GM03348 (cell line): ENCODE results near the gene EPB42.
"Not testable (repeated sequence)": the region's sequence is repeated elsewhere in the genome, so short reads cannot be mapped to it uniquely, and the experiment has no call there.

Experiments used
- DNase-seq: peaks from one replicate; pipeline ENCODE4 v3.0.0; 2012; ENCODE audit warnings: low spot score

EPB42 gene

DNA sequence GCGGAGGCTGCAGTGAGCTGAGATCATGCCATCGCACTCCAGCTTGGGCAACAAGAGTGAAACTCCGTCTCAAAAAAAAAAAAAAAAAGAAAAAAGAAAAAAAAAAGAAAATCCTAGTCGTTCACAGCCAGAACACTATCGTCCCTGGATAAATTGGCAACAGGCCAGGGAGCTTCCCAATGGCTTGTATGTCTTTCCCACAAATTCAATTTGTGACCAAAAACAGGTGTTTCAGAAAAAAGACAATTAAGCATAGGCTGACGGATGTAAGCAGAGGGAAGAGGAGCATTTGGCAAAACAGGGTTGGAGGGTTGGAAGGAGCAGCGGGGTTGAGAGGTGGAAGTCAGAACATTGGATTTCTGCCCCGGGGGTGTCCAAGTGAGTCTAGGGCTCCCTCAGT, 8.5 kb downstream of the EPB42 start:
- no peak for DNase-seq

DNA sequence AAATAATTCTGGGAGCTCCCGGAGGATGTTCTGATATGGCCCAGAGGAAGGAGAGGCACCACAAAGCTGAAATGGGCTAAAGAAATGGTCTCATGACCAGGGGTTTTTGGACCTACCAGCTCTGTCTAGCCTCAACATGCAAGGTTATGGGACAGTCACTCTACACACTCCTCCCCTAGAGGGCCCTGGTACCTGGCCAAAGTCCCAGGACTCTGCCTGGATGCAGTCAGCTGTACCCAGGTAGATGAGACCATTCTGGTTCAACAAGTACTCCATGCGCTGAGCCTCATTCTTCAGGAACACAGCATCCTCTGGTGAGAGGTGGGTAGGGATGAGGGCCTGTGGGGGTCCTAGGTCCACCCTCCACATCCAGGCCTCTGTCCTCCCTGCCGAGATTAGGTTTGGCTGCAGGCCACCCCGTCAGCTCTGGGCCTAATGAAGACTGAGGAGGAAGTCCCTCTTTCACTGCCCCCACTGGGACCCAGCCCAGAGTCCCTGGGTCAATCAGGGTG, 9.5 kb downstream of the EPB42 start:
- DNase-seq: no peak

DNA sequence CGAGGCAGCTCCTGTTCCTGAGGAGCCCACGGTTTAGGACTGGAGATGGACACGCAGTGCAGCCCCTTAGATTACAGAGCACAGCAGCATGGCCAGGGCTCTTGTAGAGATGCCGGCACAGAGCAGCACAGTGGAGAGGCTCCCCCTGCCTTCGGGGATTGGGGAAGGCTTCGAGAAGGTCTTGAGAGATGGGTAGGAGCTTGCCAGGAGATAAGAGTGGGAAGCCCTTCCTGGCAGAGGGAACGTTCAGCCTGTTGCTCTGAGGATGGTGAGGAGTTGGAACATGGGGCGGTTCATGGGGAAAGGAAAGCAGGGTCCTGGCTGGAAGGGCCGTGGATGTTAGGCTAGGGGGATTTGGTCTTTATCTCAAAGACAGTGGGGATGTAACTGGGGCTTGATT, 10.0 kb downstream of the EPB42 start:
- no peak for DNase-seq

DNA sequence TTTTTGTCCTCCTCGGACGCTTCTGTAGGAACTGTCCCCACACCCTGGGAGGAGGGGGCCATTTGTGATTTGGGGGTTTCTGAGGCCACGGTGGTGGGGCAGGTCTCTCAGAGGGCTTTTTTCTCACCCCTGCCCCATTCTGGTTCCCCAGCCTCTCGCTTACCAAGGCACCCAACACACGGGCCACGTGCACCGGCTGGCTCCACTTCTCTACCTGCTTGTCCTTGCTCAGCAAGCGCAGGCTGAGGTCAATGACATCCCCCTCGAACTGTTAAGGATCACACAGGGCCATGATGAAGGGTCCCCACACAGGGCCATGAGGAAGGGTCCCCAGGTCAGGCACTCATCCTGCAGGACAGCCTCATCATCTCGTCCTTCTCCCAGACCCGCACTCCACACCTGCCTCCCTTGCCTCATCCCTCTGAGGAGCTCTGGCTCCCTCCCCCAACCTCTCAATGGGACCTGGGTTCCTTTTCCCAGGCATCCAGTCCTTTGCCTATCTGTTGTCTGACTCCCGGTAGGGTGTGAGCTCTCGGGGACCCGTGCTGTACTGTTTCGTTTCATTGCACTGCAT, 10.6 kb downstream of the EPB42 start:
- no peak for DNase-seq

DNA sequence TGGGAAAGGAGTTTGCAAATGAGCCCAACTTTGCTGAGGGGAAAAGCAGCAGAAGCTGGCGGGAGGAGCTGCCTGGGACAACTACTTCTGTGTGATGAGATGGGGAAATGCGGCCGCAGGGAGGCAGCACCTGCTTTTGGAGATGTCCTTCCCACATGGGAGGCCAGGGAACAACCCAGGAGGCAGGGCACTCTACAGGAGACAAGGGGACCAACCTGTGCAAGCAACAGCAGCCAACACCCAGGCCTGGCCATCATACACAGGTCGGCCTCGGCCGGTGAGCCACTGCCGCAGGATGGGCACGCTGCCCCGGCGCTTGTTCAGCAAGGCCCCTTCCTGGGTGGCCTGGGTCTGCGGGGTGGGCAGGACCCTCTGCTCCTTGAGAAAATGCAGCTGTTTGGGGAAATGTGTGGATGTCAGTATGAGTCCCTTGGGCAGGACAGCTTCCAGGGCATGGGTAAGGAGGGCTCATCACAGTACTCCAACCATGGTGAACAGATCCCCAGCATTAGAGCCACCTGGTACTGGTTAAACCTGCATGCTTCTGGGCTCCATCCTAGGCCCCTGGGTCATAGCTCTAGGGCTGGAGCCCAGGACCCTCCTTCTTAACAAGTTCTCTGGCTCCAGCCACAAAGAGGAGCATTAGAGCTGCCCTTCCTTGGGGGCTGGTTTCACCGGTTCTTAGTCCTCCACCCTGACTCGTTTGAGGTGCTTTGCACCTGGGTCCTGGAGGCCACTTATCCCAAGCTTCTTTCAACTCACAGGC, 11.6 kb downstream of the EPB42 start:
- DNase-seq: peak; percentile 59

DNA sequence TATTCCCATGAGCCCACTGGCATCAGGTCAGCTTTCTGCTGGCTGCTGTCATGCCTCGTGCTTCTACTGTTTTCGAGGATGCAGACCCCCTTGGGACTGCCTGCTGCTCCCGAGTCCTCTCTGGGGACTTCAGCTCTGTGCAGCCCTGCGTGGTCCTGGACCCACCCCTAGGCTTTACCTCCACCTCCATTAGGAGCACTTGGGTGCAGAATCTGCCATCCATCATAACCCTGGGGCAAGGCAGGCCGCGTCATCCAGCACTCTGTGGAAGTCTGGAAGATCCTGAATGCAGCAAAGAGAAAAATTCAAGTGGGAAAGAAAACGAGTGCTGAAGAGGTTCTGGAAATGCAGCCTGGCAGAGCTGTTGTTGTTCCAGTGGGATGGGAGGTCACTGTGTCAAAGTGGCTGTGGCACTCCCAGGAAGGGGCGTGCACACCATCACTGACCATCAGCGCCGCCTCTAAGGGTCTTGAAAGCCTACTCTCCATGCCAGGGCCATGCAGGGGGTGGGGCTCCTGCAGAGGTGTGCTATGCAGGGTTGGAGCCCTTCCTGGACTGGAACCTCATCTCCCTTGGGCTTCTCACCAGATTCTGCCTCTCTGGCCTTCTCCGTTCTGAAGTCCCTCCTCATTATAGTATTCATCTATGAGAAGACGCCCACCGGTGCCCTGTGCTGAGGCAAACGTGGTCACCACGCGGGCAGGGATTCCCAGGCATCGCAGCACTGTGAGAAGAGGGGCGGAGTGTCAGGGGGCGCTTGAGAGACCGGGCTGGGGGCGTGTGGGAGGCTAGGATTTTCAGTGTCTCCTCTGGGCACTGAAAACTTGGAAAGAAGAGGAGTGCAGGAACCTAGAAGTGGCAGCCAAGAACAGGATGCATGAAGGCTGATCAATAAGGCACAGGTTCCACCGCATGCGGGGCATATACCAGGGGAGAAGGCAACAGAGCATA, 12.5 kb downstream of the EPB42 start:
- DNase-seq: no peak

DNA sequence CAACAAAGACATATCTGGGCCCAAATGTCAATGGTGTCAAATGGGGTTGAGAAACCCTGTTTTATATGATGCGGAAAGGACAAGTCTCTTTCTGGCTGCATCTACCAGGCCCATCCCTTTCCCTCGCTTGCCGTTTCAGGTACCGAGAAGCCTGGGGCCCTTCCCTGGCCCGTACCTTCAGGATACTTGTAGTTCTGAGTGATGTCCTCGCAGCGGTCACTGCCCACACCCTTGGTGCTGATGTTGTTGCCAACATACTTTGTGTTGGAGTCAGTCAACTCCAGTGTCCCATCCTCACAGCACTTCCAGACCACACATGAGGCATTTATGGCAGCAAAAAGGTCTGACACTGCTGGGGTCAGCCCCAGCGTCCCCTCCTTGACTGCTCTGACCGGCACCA, 13.8 kb downstream of the EPB42 start:
- DNase-seq: no peak

DNA sequence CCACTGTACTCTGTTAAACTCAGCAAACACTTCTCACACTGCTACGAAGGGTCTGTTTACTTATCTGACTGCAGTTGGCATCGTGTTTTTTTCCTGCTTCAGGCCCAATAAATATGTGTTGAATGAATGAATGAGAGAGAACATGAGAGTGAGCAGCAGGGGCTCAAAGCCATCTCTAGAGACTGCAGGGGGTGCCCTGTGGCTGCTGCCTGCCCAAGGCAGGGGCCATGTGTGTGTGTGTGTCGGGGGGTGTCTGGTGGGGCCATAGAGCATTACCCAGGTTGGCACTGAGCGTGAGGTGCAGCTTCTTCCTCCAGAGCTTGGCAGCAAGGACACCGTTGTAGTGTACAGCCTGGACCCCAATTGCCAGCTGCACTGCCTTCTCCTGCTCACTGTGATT, 14.8 kb downstream of the EPB42 start:
- DNase-seq: no peak

DNA sequence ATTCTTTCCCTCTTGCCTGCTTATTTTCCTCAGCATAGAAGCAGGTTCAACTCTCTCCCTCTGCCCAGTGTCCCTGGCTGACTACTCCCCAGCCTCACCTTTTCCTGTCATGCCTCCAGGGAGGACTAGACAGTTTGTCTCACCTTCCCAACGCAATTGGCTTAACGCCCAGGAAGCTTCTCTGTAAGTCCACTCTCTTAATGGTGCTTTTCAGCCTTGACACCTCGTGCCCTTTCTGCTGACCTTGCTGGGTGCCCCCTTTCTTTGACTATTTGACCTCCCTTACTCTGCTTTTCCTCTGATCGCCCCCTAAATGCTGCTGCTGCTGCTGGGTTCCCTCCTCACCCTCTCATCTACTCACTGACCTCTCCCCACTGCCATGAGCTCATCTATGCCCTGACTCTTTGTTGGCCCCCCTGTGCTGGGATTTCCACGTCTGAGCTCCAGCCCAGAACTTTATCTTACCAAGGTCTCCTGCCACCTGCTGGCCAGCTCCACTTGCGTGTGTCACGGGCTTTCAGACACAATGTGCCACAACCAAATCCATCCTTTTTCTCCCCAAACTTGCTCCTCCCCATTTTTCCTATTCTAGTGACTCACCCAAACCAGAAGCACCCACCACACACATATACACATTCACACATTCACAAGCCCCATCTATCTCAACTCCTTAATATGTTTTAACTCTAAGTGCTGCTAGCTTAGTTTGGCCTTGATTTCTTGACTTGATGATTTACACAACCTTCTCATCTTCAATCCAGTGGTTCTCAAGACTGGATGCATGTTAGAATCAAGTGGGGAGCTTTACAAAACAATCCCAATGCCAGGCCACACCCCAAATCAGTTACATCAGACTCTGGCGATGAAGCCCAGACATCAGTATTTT, 16.6 kb downstream of the EPB42 start:
- peak; percentile 67 for DNase-seq

DNA sequence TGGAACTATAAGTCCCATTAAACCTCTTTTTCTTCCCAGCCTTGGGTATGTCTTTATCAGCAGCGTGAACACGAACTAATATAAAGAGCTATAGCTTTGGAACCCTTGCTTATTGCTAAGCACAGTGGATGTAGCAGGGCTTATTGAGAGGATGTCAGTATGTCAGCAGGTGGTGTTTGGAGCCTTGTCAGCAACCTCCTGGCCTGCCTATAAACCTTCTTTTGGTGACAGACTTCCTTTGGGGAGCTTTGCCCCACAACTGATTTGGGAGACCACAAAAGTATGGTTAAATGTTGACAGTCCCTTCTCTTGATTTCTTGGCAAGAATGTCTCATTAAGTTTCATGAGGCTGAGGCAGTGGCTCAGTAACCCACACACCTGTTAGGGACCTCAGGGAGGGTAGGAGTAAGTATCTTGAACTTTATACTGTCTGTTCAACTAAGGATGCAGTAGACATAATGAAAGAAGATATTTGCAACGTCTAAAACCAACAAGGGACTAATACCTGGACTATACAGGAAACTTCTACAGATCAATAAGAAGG, 20.8 kb downstream of the EPB42 start:
- no peak for DNase-seq

DNA sequence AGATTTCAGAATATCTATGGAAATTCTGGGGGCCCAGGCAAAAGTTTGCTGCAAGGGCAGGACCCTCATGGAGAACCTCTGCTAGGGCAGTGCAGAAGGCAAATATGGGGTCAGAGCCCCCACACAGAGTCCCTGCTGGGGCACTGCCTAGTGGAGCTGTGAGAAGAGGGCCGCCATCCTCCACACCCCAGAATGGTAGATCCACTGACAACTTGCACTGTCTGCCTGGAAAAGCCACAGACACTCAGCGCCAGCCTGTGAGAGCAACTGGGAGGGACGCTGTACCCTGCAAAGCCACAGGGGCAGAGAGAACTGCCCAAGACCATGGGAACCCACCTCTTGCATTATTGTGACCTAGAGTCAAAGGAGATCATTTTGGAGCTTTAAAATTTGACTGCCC, 21.8 kb downstream of the EPB42 start:
- no peak for DNase-seq

DNA sequence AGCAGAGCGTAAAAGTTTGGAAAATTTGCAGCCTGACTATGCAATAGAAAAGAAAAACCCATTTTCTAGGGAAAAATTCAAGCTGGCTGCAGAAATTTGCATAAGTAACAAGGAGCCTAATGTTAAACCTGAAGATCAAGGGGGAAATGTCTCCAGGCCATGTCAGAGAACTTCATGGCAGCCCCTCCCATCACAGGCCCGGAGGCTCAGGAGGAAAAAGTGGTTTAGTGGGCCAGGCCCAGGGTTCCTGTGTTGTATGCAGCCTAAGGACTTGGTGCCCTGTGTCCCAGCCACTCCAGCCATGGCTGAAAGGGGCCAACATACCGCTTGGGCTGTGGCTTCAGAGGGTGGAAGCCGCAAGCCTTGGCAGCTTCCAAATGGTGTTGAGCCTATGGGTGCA, 22.3 kb downstream of the EPB42 start:
- not testable (repeated sequence) for DNase-seq

DNA sequence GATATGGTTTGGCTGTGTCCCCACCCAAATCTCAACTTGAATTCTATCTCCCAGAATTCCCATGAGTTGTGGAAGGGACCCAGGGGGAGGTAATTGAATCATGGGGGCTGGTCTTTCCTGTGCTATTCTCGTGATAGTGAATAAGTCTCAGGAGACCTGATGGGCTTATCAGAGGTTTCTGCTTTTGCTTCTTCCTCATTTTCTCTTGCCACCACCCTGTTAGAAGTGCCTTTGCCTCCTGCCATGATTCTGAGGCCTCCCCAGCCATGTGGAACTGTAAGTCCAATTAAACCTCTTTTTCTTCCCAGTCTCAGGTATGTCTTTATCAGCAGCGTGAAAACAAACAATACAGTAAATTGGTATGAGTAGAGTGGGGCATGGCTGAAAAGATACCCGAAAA, 23.0 kb downstream of the EPB42 start:
- DNase-seq: not testable (repeated sequence)

DNA sequence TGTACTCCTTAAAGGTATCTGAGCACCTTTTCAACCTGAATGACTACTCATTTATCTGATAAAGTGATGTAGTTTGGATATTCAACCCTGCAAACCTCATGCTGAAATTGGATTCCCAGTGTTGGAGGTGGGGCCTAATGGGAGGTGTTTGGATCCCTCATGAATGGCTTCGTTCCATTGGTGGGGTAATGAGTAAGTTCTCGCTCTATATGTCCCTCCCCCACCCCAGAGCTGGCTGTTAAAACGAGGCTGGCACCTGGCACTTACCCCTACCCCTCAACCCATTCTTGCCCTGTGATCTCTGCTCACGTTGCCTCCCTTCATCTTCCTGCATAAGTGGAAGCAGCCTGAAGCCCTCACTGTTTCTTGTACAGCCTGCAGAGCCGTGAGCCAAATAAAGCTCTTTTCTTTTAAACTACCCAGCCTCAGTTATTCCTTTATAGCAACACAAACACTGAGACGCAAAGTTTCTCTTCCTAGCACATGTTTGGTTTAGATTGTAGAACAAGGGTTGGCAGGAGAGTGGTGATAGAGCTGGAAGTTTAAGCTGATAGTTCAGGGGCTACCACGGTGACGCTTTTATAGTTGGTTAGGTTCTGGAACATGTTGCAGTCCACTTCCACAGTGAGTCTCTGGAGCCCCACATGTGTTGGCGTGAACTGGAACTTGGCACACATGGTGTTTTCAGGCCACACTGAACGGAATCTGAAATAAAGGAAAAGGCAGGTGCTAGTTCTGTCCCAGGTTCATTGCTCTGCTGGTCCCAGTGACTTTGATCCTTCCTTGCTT, 23.9 kb downstream of the EPB42 start:
- no peak for DNase-seq

DNA sequence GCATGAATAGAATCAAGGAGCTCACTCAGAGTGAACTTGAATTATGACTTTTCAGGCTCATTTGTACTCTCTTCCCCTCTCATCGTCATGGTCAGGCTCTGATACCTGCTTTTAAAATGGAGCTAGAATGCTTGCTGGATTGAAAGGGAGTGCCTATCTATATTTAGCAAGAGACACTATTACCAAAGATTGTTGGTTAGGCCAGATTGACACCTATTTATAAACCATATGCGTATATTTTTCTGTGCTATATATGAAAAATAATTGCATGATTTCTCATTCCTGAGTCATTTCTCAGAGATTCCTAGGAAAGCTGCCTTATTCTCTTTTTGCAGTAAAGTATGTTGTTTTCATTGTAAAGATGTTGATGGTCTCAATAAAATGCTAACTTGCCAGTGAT, 26.0 kb downstream of the EPB42 start:
- no peak for DNase-seq

DNA sequence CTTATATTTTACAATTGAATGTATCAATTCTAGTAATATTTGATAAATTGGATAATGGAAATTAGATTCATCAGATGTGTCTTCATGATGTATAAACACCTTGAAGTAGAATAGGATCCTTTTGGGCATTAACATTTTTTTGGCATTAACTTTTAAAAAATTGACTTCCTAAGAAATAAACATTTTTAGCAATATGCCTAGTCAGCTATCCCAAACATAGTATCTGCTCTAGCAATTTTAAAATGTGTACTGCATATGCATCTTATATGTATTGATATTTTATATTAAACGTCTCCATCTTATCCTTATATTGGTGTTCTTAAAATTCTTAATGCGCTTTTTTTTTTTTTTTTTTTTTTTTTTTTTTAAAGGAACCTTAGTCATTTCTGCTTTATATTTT, 27.1 kb downstream of the EPB42 start:
- DNase-seq: no peak

DNA sequence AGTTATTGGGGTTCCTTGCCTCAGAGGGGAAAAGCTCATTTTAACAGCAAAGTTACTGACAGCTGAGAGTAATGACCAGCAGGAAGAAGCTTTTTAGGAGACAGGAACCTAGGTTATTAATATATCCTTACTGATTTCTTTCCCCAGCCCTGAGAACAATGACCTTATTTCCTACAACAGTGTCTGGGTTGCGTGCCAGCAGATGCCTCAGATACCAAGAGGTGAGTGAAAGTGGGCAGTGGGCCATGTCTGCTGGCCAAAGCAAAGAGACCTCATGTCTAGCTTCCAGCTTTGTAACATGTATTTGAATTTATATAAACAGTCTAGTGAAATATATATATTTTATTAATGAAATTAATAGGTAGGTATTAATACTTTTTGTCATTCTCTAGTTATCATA, 30.6 kb downstream of the EPB42 start:
- DNase-seq: no peak

DNA sequence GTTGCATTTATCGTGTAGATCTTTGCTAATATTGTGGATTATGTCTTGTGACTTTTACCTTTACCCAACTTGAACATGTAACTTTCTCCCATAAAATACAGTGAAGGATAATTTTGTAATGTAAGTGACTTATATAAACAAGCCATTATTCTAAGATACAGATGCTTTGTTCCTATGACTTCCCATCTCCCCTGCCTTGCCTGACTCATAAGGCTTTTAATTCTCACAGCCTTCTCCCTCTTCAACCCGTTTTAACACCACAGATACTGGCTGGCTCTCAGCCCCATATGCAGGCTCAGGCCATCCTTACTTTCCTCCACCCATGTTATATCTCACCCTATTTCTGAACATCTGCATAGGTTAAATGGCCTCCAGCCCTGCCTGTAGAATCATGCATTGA, 31.5 kb downstream of the EPB42 start:
- DNase-seq: no peak

DNA sequence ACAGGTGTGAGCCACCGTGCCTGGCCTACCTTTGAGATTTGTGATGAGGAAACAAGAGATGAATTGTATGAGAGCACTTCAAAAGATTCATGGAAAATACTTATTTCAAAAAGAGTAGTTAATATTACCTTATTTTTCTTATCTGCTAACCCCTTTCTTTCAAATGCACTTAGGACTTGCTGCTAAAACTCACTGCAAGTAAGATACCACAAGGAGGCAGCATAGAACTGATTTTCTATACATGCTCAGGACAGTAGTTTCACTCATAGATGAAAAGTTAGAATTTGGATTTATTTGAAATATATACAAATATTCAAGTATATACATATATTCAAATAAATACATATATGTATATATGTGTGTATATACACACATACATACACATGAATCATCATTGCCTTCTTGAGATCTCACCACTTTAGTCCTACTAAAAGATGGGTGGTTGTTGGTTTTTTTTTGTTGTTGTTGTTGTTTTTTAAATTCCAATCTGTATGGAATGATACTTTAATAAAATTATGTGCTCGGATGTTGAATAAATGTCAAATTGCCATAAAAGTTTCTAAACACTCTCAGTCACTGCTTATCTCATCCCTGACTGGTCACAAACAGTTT, 33.2 kb downstream of the EPB42 start:
- peak; percentile 66 for DNase-seq

DNA sequence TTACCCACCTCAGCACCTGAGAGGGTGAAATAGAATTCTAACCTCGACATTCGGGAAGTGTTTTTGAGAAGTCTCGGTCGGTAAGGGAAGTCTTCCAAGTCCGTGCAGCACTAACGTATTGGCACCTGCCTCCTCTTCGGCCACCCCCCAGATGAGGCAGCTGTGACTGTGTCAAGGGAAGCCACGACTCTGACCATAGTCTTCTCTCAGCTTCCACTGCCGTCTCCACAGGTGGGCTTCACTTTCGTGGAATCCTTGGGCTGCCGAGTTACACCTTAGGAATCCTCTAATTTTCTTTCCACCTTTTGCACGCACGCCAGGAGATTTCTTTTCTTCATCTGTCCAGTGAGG, 34.8 kb downstream of the EPB42 start:
- no peak for DNase-seq
